ENCODE results near the gene THAP5.

DNA sequence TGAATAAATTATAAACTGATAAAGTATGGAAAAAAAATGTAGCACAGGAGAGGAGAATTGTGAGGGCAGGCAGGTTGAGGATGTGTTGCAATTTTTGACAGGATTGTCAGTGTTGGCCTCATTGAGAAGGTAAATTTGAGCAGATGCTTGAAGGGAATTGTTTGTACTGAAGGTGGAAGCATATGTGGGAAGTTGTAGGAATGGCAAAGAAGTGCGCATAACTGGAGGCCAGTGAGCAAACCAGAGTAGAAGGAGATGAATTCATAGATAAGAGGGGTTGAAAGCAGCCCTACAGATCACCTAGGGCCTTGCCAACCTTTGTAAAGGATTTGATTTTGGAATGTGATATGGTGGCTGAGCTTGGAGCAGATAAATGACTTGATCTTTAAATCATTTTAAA lies 6.6 kb upstream of the THAP5 start:
- TF ChIP-seq, protein P1, sequence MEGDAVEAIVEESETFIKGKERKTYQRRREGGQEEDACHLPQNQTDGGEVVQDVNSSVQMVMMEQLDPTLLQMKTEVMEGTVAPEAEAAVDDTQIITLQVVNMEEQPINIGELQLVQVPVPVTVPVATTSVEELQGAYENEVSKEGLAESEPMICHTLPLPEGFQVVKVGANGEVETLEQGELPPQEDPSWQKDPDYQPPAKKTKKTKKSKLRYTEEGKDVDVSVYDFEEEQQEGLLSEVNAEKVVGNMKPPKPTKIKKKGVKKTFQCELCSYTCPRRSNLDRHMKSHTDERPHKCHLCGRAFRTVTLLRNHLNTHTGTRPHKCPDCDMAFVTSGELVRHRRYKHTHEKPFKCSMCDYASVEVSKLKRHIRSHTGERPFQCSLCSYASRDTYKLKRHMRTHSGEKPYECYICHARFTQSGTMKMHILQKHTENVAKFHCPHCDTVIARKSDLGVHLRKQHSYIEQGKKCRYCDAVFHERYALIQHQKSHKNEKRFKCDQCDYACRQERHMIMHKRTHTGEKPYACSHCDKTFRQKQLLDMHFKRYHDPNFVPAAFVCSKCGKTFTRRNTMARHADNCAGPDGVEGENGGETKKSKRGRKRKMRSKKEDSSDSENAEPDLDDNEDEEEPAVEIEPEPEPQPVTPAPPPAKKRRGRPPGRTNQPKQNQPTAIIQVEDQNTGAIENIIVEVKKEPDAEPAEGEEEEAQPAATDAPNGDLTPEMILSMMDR (IDR thresholded peaks at IDR 0.05; ENCODE audit: low read depth, low read length, missing input control) = no peak
- TF ChIP-seq GABPA (IDR thresholded peaks at IDR 0.05 in 1 of 2, conservative IDR thresholded peaks at IDR 0.05 in 1 of 2) (no peak), HNF4A (conservative IDR thresholded peaks at IDR 0.05) (no peak), RAD21 (IDR thresholded peaks at IDR 0.05) (no peak), FOXA1 (IDR thresholded peaks at IDR 0.05) (no peak), RXRA (IDR thresholded peaks at IDR 0.05) (no peak), TAF1 (conservative IDR thresholded peaks at IDR 0.05) (no peak)
- TF ChIP-seq, protein P2, sequence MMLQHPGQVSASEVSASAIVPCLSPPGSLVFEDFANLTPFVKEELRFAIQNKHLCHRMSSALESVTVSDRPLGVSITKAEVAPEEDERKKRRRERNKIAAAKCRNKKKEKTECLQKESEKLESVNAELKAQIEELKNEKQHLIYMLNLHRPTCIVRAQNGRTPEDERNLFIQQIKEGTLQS (IDR thresholded peaks at IDR 0.05) = no peak
- TF ChIP-seq, protein P3, sequence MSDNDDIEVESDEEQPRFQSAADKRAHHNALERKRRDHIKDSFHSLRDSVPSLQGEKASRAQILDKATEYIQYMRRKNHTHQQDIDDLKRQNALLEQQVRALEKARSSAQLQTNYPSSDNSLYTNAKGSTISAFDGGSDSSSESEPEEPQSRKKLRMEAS (IDR thresholded peaks at IDR 0.05) = no peak
